OCI-LY7 (cell line): ENCODE data around the gene GULP1. TPM values are rescaled to one million over a fixed set of nuclear protein-coding genes. Genes with fewer than 3 reads are reported as not detected.

Experiments
- BruUV-seq: library from RNA; stranded (reverse); fragments of 400-500 nt; replicated peaks from 2 replicates; lab custom pipeline; 2021; lab: Mats Ljungman, UMichigan
- CTCF ChIA-PET: fragments of 300-600 bp; sonication (Branson Sonifier 250); formaldehyde crosslinking; loops from one replicate; lab custom pipeline; 2022; ENCODE audit warnings: antibody characterized with exemption; ENCODE audit not compliant: unreplicated experiment; lab: Charles Lee
- POLR2A ChIA-PET: fragments of 300-600 bp; sonication (Branson Sonifier 250); formaldehyde crosslinking; loops from one replicate; lab custom pipeline; 2022; ENCODE audit warnings: antibody characterized with exemption; lab: Charles Lee
- DNase-seq: peaks from one replicate; pipeline ENCODE4 v3.0.0-alpha.2; 2015; ENCODE audit warnings: low spot score
- H2AFZ ChIP-seq: fragments of 200-600 bp; sonication (generic), shearing (Covaris generic); 2 replicates; pipeline ENCODE4 v1.6.1; 2014; ENCODE audit warnings: mild to moderate bottlenecking, antibody characterized with exemption, low read length, moderate library complexity
- H3K27ac ChIP-seq: fragments of 200-600 bp; sonication (generic); 2 replicates; pipeline ENCODE4 v1.5.1; 2014; ENCODE audit warnings: mixed run types, low read depth, mild to moderate bottlenecking, moderate library complexity, low read length, inconsistent platforms; ENCODE audit not compliant: poor library complexity, severe bottlenecking
- H3K36me3 ChIP-seq: fragments of 200-600 bp; sonication (generic); 2 replicates; pipeline ENCODE4 v1.6.1; 2014; ENCODE audit warnings: mild to moderate bottlenecking, antibody characterized with exemption, low read length, moderate library complexity, mixed read lengths; ENCODE audit not compliant: insufficient read depth
- H3K4me1 ChIP-seq: fragments of 200-600 bp; sonication (generic); 2 replicates; pipeline ENCODE4 v1.5.1; 2014; ENCODE audit warnings: mild to moderate bottlenecking, low read length; ENCODE audit not compliant: insufficient read depth, poor library complexity, severe bottlenecking
- H3K4me2 ChIP-seq: fragments of 200-600 bp; sonication (generic); 2 replicates; pipeline ENCODE4 v1.6.1; 2014; ENCODE audit warnings: mild to moderate bottlenecking, low read length
- H3K4me3 ChIP-seq: fragments of 200-600 bp; sonication (generic); 2 replicates; pipeline ENCODE4 v1.5.1; 2014; ENCODE audit warnings: mild to moderate bottlenecking, low read depth, low read length; ENCODE audit not compliant: poor library complexity, severe bottlenecking
- H3K79me2 ChIP-seq: fragments of 200-600 bp; sonication (generic); 2 replicates; pipeline ENCODE4 v1.6.1; 2016; ENCODE audit warnings: low read depth, mild to moderate bottlenecking, low read length, moderate library complexity, mixed read lengths; ENCODE audit not compliant: insufficient read depth
- H3K9me2 ChIP-seq: fragments of 200-600 bp; sonication (generic); 2 replicates; pipeline ENCODE4 v1.6.1; 2016; ENCODE audit warnings: mild to moderate bottlenecking, low read length, mixed read lengths; ENCODE audit not compliant: insufficient read depth
- H3K9me3 ChIP-seq: fragments of 200-600 bp; sonication (generic); 2 replicates; pipeline ENCODE4 v1.6.1; 2014; ENCODE audit warnings: mild to moderate bottlenecking, mixed run types, low read length, mixed read lengths
- H4K20me1 ChIP-seq: fragments of 200-600 bp; sonication (generic); 2 replicates; pipeline ENCODE4 v1.6.1; 2014; ENCODE audit warnings: mild to moderate bottlenecking, antibody characterized with exemption, low read length, moderate library complexity, mixed read lengths; ENCODE audit not compliant: insufficient read depth
- EZH2phosphoT487 ChIP-seq: fragments of 200-600 bp; sonication (generic); IDR thresholded peaks from 2 replicates; pipeline ENCODE4 v1.6.1; 2018; ENCODE audit warnings: low read depth, borderline replicate concordance, mild to moderate bottlenecking, mixed run types, antibody characterized with exemption, low read length, moderate library complexity, mixed read lengths
- intact Hi-C: fragments of 100-400 bp; cut with micrococcal nuclease; formaldehyde crosslinking; loops from one replicate; pipeline ENCODE4 v1.10.0; 2022; ENCODE audit not compliant: unreplicated experiment
- total RNA-seq, 2 experiments: library from RNA; depleted of rRNA in 1 of 2; stranded (reverse); fragments of >200 nt in 1 of 2; shearing (Covaris generic) in 1 of 2; gene quantifications; 2 replicates each; pipeline ENCODE4 v1.2.3, GENCODE V29; 2014 to 2022
- TF ChIP-seq, protein P1 (sequence below): fragments of 200-600 bp; sonication (generic); conservative IDR thresholded peaks from 2 replicates; pipeline ENCODE4 v1.5.1; 2014; ENCODE audit warnings: mild to moderate bottlenecking, antibody characterized with exemption, low read length, moderate library complexity, mixed read lengths

Gene GULP1
- total RNA-seq, 2 experiments from 2014 or later: not detected

DNA sequence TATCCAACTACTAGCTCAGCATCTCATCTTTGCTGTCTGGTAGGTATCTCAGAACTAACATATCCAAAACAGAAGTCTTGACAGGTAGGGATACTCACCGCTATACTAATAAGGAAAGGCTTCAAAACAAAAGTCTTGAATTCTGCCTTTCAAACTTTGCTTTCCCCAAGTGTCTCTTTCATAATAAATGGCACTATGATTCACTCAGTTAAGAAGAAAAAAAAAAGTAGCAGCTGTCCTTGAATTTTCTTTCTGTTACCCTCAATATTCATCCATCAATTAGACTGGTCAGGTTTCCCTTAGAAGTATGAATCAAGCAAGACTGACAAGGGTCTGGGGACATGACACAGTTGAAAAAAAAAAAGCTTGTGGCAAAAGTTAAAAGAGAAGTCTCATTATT, 175.1 kb downstream of the GULP1 start:
- Histone ChIP-seq H3K79me2 (no peaks in the 10 kb centered on the region), H2AFZ (no peak overlapping the region), H3K9me2 (no peaks in the 10 kb centered on the region), H3K9me3 (no peaks in the 10 kb centered on the region), H3K4me1 (no peaks in the 10 kb centered on the region), H3K27ac (no peak overlapping the region), H3K36me3 (no peaks in the 10 kb centered on the region), H3K4me3 (no peak overlapping the region), H3K4me2 (no peak overlapping the region), H4K20me1 (no peaks in the 10 kb centered on the region)
- DNase-seq: no peak
- no TSS peak for BruUV-seq
- ChIA-PET CTCF (no interaction called here), POLR2A (interaction anchor here (0.7 kb wide), 1 partner anchor 1026 kb away, joined by 3 read pairs; no protein-coding TSS in a partner anchor)
- TF ChIP-seq, protein P1, sequence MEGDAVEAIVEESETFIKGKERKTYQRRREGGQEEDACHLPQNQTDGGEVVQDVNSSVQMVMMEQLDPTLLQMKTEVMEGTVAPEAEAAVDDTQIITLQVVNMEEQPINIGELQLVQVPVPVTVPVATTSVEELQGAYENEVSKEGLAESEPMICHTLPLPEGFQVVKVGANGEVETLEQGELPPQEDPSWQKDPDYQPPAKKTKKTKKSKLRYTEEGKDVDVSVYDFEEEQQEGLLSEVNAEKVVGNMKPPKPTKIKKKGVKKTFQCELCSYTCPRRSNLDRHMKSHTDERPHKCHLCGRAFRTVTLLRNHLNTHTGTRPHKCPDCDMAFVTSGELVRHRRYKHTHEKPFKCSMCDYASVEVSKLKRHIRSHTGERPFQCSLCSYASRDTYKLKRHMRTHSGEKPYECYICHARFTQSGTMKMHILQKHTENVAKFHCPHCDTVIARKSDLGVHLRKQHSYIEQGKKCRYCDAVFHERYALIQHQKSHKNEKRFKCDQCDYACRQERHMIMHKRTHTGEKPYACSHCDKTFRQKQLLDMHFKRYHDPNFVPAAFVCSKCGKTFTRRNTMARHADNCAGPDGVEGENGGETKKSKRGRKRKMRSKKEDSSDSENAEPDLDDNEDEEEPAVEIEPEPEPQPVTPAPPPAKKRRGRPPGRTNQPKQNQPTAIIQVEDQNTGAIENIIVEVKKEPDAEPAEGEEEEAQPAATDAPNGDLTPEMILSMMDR: no peak
- no peak for TF ChIP-seq EZH2phosphoT487
- intact Hi-C loops: no loop called here

GRCh38 chr2:188471166-188471565, 179.5 kb downstream of the GULP1 start:
- H3K79me2 ChIP-seq: no peaks in the 10 kb centered on the region
- ChIA-PET CTCF (no interaction called here), POLR2A (no interaction called here)
- no peak for TF ChIP-seq EZH2phosphoT487
- TF ChIP-seq, protein P1: no peak
- H3K4me3 ChIP-seq: no peak overlapping the region
- H3K27ac ChIP-seq: no peak overlapping the region
- no peak overlapping the region for H2AFZ ChIP-seq
- H3K9me2 ChIP-seq: no peaks in the 10 kb centered on the region
- DNase-seq: no peak
- H3K4me2 ChIP-seq: no peak overlapping the region
- H3K36me3 ChIP-seq: no peaks in the 10 kb centered on the region
- H3K9me3 ChIP-seq: no peaks in the 10 kb centered on the region
- intact Hi-C loops: no loop called here
- H3K4me1 ChIP-seq: no peaks in the 10 kb centered on the region
- no peaks in the 10 kb centered on the region for H4K20me1 ChIP-seq
- no TSS peak for BruUV-seq

DNA sequence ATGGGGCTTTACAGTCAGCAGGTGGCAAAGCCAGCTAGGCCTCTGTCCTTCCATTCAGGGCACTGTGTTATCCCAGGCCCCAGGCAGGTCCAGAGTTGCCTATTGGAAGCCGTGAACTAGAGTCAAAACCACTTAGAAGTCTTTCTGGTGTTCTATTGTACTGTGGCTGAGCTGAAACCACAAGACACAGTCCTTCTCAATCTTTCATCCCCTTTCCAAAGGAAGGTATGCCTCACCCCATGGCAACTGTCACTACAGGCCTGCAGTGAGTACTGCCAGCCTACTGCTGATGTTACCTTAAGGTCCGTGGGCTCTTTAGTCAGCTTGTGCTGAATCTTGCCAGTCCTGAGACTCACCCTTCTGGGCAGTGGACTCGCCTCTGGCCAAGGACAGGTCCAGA, 181.6 kb downstream of the GULP1 start:
- Histone ChIP-seq H3K36me3 (no peaks in the 10 kb centered on the region), H2AFZ (no peak overlapping the region), H3K4me2 (no peak overlapping the region), H3K79me2 (no peaks in the 10 kb centered on the region), H3K9me3 (no peaks in the 10 kb centered on the region), H4K20me1 (no peaks in the 10 kb centered on the region), H3K27ac (no peak overlapping the region), H3K4me3 (no peak overlapping the region), H3K4me1 (no peaks in the 10 kb centered on the region), H3K9me2 (no peaks in the 10 kb centered on the region)
- no peak for DNase-seq
- intact Hi-C loops: no loop called here
- CTCF ChIA-PET: no interaction called here
- TF ChIP-seq, protein P1: no peak
- no peak for TF ChIP-seq EZH2phosphoT487
- POLR2A ChIA-PET: no interaction called here
- no TSS peak for BruUV-seq
